Astrocyte of the hippocampus (primary cell): Measurements from ENCODE around the gene GPC5.
"Not testable (repeated sequence)": the region's sequence is repeated elsewhere in the genome, so short reads cannot be mapped to it uniquely, and the experiment has no call there.

Source experiments
- DNase-seq: peaks from one replicate; pipeline ENCODE4 v3.0.0; 2011; ENCODE audit warnings: low read depth, low spot score

Gene GPC5

DNA sequence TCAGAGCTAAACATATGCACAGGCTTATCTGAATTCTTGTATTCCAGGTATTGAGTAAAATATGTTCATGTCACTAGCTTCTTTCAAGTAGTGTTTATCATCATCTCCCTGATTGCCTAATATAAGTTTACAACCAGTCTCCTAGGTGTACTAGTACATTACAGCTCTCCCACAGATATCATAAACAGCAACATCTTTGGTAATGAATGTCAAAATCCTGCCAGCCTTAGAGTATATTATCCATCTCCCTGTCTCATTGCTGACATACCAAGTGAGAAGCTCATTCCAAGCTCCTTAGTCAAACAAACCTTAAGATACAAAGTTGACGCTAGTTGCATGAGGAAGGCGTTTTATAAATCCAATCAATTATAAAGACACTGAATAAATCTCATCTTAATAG lies 1139.0 kb downstream of the GPC5 start:
- peak; percentile 14 for DNase-seq

DNA sequence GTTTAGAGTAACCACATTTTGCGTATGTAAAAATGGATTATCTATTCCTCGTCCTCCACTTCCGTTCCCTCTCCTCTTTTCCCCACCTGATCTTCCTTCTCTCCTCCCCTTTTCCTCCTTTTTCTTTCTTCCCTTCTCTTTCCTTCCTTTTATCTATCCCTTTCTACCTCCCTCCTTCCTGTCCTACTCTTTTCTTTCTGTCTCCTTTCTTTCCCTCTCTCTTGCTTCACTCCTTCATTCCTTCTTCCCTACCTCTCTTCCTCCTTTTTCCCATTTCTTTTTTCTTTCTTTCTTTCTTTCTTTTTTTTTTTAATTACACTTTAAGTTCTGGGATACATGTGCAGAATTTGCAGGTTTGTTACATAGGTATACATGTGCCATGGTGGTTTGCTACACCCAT lies 1139.7 kb downstream of the GPC5 start:
- DNase-seq: no peak

DNA sequence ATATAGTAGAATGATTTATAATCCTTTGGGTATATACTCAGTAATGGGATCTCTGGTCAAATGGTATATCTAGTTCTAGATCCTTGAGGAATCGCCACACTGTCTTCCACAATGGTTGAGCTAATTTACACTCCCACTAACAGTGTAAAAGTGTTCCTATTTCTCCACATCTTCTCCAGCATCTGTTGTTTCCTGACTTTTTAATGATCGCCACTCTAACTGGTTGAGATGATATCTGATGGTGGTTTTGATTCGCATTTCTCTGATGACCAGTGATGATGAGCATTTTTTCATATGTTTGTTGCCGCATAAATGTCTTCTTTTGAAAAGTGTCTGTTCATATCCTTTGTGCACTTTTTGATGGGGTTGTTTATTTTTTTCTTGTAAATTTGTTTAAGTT lies 1140.7 kb downstream of the GPC5 start:
- not testable (repeated sequence) for DNase-seq

DNA sequence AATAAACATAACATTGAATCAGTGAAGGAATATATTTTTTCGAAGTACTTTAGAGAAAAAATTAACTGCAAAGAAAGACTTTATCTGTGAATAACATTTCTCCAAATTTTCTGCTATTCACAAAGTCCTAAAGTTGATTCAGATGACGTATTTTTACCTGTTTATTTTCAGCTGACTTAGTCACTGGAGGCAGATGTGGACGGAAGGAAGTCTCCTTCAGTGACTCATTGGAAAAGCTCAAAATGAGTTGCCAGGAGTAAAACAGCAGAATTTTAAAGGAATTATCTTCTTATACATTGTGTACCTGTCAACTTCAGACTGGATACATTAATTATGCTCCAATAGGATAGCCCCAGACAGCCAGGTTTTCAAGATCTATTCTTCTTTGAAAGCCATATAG lies 1148.8 kb downstream of the GPC5 start:
- peak; percentile 20 for DNase-seq

DNA sequence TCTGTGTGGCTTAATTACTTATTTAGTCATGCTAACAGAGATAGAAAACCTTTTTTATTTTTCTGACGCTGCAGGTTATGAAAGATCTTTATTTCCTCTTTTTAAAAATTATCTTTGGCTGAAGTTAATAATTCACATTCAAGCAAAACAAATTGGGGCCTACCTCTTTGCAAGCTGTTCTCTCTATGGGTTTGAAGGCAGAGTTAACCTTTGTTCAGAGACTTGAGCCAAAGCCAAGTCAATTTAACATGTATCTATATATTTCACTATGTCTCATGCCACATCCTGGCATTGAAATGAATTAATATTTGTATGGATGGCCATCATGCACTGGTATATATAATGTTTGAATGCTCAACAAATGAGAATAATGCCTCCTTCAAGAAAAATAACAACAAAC lies 1150.9 kb downstream of the GPC5 start:
- DNase-seq: no peak

DNA sequence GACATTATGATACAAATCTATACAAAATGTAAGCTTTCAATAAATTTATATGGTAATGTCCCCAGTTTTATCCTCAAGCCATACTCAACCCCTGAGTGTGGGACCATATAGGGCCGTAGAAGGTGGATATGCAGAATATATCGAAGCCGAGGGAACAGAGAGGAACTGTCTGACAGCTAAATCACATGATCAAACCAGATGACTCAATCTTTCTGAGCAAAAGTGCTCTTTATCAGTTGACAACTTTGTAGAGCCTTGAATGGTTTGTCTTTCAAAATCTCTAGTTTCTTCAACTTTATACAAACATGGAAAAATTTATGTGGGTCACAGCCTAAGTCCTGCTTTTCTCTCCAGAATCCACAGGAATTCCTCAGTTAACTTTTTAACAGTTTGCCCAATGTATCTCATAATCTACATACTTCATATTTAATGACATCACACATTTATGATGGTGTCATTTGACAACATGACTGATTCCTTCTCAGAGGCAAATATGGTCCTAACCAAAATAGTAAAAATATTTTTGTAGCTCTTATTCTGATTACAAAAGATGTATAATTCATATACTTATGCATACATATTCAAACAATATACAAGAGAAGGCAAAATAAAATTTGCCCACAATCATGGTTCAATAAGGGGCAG lies 1155.2 kb downstream of the GPC5 start:
- no peak for DNase-seq

DNA sequence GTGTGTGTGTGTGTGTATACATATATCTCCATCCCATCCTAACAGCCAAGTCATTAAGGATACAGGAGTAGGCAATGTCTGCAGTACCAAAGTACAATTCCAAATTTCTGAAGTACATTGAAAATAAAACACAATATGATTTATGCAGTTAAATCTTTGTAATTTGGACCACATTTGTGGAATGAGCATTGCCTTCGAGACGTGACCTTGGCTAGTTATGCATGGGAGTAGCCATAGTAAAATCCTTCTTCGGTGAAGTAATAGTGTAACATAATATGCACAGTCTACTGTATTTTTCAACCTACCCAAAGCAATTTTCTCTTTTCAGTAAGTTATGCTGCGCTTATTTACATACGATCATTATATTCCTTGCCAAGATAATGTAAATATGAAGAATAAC lies 1162.5 kb downstream of the GPC5 start:
- no peak for DNase-seq

DNA sequence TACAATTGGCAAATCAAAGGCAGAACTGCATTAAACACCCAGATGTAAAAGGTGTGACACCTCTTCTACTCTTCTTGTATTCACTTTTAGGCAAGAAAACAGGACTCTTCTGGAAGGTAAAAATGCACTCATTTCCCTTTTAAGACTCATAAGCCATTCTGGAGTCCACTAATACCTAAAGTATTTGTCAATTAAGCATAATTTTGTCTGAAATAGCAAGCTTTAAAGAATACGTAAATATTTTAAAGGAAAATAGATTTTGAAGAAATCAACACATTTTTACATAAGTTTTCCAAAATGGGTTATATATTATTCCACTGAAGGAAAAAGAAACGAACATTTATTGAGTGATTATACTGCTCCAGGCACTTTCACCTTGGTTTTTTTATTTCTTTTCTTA lies 1166.5 kb downstream of the GPC5 start:
- DNase-seq: no peak

DNA sequence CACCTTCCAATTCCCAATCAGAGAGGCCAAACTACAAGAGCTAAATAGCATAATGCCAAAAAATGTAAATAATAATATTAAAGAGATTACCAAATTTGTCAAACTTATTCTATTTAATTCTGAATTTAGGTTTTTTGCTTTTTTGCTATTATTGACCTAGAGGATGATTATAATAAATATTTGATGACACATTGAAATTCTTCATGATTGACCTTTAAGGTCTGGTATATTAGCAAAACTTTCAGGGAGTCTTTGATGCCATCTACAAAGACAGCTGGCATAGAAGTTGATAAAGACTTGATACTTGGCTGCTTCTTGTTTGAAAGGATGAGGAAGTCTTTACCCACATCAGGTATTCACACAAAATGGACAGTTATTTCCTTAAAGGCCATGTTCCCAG lies 1168.3 kb downstream of the GPC5 start:
- no peak for DNase-seq

DNA sequence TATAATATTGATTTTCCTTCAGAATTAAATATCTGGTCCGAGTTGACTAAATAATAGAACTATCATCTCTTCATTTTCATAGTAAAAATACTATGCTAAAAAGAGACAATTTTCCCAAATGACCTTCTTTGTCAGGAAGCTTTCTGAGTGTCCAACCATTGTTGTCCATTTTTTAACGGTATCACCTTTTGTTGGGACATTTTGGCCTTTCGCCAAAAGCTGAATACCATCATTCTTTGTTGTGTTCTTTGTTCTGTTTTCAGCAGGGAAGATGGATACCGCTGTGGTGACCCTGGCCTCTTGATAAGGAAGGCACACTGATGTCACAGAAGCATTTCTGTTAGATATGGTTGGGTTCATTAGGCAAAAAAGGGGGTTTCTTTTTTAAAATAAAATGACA lies 1173.8 kb downstream of the GPC5 start:
- no peak for DNase-seq

DNA sequence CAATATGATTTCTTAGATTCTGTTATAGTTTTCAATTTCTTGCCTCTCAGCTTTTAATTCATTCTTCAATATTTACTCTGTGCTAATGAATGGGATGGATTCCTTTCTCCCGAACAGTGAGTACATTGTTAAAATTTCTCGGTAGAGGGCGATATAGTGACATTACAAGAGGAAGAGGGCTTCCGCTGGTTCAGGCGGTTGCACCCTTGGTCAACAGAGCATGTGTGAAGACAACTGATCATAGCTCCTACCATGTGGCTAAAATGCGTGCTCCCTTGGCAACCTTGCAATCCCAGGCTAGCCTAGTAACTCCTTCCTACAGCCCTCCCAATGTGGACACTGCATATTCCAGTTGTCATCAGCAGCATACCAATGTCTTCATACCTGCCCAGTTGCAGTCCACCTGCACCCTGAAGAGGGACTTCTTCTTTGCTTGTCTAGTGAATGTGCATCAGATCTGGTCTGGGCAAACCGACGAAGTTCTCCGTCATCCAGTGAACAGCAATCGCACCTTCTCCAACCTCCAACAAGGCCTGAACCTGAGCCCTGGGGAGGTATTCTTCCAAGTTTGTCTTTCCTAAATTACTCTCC lies 1175.1 kb downstream of the GPC5 start:
- DNase-seq: peak; percentile 39

DNA sequence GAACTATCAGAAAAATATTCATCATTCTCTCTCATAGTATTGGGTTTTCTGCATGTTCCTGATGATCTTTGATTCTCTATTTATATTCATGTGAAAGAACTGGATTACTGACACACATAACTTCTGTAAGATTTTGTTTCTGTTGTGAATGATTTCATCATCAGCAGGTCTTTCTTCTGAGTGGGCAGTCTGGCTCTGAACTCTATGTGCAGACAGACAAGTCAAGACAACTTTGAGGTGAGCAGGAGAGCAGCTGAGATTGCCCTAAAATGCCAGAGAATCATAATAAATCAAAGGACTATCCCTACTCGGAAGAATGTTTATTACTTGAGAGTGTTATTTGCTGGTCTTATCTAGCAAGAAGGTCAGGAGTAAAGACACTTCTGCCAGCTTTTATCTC lies 1176.1 kb downstream of the GPC5 start:
- DNase-seq: no peak

DNA sequence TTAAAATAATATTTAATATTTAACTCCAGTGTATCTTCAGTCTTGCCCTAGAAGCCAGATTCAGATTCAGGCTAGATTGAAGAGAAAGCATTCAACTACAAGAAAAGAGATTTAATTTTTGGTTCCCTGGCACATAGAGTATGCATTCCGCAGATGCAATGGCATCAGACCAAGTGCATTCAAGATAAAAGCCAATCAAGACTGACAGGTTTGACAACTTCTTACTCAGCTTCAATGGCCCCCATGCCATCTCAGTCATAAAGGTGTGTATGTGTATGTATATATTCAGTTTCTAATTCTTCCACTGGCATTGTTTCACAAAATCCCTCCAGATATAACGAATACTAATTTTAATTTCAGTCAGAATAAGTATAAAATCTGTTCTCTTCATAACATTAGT lies 1177.4 kb downstream of the GPC5 start:
- DNase-seq: no peak

DNA sequence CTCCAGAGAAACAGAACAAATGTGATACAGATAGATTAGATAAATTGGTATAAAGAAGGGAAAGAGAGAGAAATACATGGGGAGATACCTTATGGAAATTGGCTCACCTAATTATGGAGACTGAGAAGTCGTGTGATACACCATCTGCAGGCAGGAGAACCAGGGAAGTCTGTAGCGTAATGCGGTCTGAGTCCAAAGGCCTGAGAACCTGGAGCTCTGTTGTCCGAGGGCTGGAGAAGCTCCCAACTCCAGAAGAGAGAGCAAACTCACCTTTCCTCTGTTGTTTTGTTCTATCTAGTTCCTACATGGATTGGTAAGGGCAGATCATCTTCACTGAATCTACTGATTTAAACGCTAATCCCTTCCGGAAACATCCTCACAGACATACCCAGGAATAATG lies 1179.9 kb downstream of the GPC5 start:
- no peak for DNase-seq

DNA sequence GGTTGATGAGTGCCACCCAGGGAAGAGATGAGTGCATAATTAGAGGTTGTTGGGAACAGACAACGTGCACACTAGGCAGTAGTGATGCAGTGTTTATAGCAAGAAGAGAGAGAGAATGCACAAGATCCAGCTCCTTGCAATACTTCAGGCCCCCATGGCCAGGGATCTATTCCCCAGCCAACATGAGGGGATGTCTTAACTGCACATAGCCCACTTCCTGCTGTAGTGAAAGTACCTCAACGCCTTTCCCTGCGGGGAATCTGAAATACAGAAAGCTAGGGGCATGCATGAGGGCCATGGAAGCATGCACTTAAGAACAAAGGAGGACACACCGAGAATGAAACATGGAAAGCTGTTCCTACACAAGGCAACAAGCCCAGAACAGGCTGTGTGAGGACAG lies 1191.5 kb downstream of the GPC5 start:
- DNase-seq: no peak

DNA sequence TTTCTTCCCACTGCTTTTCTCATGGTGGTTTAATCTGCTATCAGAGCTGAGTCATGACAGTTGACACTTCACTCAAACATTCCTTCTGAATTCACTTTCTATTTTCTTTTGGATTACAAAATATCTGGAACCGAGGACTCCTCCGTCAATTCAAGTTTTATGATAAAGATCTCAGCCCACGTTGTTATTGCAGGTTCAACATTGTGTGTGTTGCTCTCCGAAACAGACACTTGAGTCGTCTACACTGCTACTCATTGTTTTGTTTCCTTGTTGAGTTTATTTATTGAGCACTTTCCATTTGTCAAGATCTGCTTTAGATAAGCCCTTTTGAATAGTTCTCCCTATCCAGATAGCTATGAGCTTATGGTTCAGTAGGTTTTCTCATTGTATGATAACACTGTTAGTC lies 1192.1 kb downstream of the GPC5 start:
- DNase-seq: peak; percentile 46

DNA sequence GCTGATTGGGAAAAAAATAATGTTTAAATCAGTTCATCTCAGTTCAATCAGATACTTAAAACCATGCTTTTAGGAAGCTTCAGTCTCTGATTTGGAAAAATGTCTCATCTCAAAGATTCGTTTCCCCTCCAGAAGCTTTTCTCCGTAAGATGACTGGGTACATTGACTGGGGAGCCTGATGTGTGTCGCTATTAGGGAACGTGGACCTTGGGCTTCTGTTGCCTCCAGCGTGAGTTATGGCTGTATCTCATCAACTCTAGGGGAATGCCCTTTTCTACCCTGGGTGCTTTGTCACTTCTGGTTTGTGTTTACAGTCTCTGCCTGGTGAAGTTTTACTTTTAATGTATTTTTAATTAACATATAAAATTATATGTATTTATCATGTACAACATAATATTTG lies 1192.7 kb downstream of the GPC5 start:
- no peak for DNase-seq

DNA sequence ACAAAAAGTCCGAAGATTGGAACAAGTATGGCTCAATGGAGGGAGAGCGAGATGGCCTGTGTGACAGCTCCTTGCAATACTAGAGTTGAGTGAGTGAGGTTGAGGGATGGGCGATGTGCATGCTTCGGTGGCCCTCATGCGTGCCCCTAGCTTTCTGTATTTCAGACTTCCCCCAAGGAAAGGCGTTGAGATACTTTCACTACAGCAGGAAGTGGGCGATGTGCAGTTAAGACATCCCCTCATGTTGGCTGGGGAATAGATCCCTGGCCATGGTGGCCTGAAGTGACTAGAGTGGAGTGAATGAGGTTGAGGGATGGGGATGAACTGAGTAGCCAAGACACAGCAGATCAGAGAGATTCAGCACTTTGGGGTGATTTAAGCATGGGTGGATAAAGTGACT lies 1194.3 kb downstream of the GPC5 start:
- DNase-seq: no peak

DNA sequence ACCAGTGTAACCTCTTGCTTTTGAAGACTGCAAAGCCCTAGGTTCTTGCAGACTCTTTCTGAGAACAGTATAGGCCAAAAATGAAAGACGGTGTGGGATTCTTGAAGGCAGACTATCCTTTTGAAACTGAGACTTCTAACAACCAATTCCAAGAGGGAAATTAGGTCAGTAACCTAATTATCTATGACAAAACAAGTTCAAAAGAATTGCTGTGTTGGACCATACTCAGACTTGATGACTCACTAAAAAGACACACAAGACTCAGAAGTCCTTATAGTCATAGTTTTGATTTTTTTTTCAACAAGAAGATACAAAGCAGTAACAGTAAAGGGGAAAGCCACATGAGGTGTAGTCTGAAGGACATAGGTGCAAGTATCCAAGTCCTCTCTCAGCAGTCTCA lies 1204.1 kb downstream of the GPC5 start:
- DNase-seq: peak; percentile 45

DNA sequence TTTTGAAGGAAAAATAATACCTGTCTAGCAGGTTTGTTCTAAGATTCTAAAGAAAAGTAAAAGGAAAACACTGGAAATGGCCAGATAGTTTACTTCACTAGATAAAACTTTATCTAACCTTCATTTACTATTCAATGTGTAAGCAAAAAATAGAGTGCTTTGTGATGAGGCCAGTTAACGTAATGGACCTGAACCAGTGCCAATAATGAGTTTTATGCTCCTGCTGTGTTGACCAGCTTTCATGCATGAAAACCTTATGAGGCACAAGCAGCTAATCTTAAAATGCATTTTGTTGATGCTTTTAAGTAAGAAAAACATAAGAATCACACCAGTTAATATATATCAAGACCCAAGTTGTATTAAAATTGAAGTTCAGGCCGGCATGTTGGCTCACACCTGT lies 1211.0 kb downstream of the GPC5 start:
- no peak for DNase-seq

DNA sequence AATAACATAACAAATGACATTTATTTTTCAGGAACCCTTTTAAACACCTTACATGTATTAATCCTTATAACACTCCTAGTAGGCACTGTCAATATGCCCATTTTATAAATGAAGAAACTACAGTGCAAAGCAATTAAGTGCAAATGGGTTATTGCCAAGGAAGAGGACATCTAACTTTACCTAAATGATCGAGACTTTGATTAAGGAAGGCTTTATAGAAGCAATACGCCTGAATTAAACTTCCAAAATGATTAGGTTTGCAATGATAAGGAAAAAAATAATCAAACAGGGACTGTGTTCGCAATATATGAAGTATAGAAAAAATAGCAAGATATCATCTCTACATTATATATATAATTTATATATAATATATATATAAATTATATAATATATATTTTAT lies 1214.5 kb downstream of the GPC5 start:
- DNase-seq: no peak

DNA sequence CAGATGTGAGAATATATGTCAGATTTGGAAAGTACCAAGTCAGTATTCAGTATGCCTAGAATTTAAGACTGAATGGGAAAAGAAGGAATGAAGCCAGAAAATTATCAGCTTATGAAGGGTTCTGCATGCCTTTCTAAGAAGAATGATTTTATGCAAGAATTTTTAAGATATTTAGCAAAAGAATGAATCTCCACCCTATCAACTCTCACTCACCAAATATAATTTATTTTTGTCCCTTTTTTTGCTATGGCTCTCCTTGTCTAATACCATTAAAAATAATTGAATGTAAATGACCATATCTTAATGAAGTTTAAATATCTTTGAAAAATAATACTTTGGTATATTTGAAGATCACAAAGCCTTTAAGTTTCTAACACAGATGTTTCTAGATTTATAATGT lies 1215.5 kb downstream of the GPC5 start:
- no peak for DNase-seq

DNA sequence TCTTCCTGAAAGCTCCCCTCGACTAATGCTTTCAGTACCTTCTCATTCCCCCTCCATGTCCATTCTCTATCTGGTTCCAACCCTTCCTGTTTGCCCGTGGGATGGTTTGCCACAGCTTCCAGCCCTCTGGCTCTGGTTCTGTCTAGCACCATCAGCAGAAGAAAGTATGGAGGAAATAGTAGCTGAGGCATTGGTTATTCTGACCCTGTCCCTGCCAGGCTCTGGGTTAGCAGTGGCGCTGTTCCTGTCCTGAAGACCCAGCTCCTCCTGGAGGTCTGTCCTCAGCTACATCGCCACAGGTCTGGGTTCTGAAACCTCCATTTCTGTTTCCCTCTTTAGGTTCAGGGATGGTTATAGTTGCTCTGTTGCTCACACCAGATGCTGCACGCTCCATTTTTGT lies 1223.6 kb downstream of the GPC5 start:
- no peak for DNase-seq

DNA sequence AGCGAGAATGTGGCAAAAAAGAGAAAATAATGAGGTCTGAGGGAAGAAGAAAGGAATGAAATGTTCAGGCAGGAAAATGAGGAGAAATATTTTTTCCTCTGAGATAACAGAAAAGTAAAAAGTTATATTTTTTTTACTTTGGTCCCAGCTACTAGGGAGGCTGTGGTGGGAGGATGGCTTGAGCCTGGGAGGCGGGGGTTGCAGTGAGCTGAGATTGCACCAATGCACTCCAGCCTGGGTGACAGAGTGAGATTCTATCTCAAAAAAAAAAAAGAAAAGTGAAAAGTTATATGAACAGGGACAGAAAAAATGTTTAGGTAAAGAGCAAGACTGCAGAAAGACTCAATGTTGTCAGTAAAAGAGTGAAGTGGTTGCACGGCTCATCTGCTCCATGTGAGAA lies 1224.5 kb downstream of the GPC5 start:
- DNase-seq: no peak
